NK-92 (cell line): Measurements from ENCODE around the gene PCCA.

ENCODE experiments used
- DNase-seq: peaks from one replicate; lab custom pipeline; 2025; ENCODE audit not compliant: unreplicated experiment; lab: John Stamatoyannopoulos, UW

The PCCA gene

GRCh38 chr13:100536643-100537180 lies 447.8 kb downstream of the PCCA start:
- DNase-seq: no peak

GRCh38 chr13:100537486-100537885 lies 448.6 kb downstream of the PCCA start:
- DNase-seq: no peak

GRCh38 chr13:100537951-100538462 lies 449.1 kb downstream of the PCCA start:
- DNase-seq: no peak

GRCh38 chr13:100540621-100541020 lies 451.7 kb downstream of the PCCA start:
- no peak for DNase-seq

GRCh38 chr13:100541897-100542825 lies 453.3 kb downstream of the PCCA start:
- no peak for DNase-seq

GRCh38 chr13:100542826-100543156 lies 453.9 kb downstream of the PCCA start:
- DNase-seq: no peak

- no peak for DNase-seq
Observed at GRCh38 chr13:100543872-100544602, 455.1 kb downstream of the PCCA start.

GRCh38 chr13:100544866-100545683 lies 456.2 kb downstream of the PCCA start:
- DNase-seq: no peak

- no peak for DNase-seq
Observed at GRCh38 chr13:100545684-100546061, 456.8 kb downstream of the PCCA start.

GRCh38 chr13:100546713-100547405 lies 458.0 kb downstream of the PCCA start:
- DNase-seq: no peak

GRCh38 chr13:100547791-100548201 lies 458.9 kb downstream of the PCCA start:
- DNase-seq: no peak

- no peak for DNase-seq
Observed at GRCh38 chr13:100549316-100549715, 460.4 kb downstream of the PCCA start.

GRCh38 chr13:100552755-100553154 lies 463.9 kb downstream of the PCCA start:
- no peak for DNase-seq

GRCh38 chr13:100559886-100560285 lies 471.0 kb downstream of the PCCA start:
- no peak for DNase-seq

GRCh38 chr13:100560498-100561157 lies 471.7 kb downstream of the PCCA start:
- no peak for DNase-seq

- no peak for DNase-seq
Observed at GRCh38 chr13:100561158-100561499, 472.2 kb downstream of the PCCA start.

- no peak for DNase-seq
Observed at GRCh38 chr13:100561599-100562204, 472.8 kb downstream of the PCCA start.

GRCh38 chr13:100563779-100564178 lies 474.9 kb downstream of the PCCA start:
- no peak for DNase-seq

GRCh38 chr13:100564444-100565223 lies 475.7 kb downstream of the PCCA start:
- DNase-seq: no peak
